H1 (cell line): Measurements from ENCODE around the gene EHD4. TPM values are rescaled to one million over a fixed set of nuclear protein-coding genes. Genes with fewer than 3 reads are reported as not detected.

Experiments
- CTCF ChIA-PET: fragments of 300-600 bp; sonication (Branson Sonifier 250); formaldehyde crosslinking; loops from one replicate; lab custom pipeline; 2021; ENCODE audit not compliant: partially characterized antibody; lab: Charles Lee
- POLR2A ChIA-PET: fragments of 300-600 bp; sonication (Branson Sonifier 250); formaldehyde crosslinking; loops from one replicate; lab custom pipeline; 2021; ENCODE audit warnings: inconsistent platforms; ENCODE audit not compliant: partially characterized antibody; lab: Charles Lee
- DNase-seq, 2 experiments: peaks; one replicate each; pipeline versions ENCODE4 v3.0.0 to v3.0.0-alpha.2; 2010 to 2022; ENCODE audit warnings: low spot score in 2 of 2, low read depth in 1 of 2, mixed read lengths in 1 of 2
- FAIRE-seq: peaks from 2 replicates; lab custom pipeline; 2011; peaks lifted over from hg19 to GRCh38; lab: Jason Lieb, UNC
- H2AFZ ChIP-seq: 2 replicates; pipeline ENCODE4 v1.8.1; 2012; ENCODE audit warnings: low read length, inconsistent platforms
- H2AK5ac ChIP-seq: 2 replicates; pipeline ENCODE4 v1.6.1; 2013; ENCODE audit warnings: low read depth, low read length
- H2BK120ac ChIP-seq: replicated peaks from 2 replicates; pipeline ENCODE3; 2013; ENCODE audit warnings: low read depth, low read length, inconsistent platforms
- H2BK12ac ChIP-seq: 2 replicates; pipeline ENCODE4 v1.6.1; 2013; ENCODE audit warnings: low read depth, low read length
- H2BK15ac ChIP-seq: 2 replicates; pipeline ENCODE4 v1.6.1; 2013; ENCODE audit warnings: low read length
- H2BK20ac ChIP-seq: 2 replicates; pipeline ENCODE4 v1.6.1; 2013; ENCODE audit warnings: low read length
- H2BK5ac ChIP-seq: 2 replicates; pipeline ENCODE4 v1.6.1; 2013; ENCODE audit warnings: low read depth, low read length
- H3K14ac ChIP-seq: 2 replicates; pipeline ENCODE4 v1.6.1; 2013; ENCODE audit warnings: inconsistent platforms; ENCODE audit not compliant: insufficient read length
- H3K18ac ChIP-seq: 2 replicates; pipeline ENCODE4 v1.6.1; 2013; ENCODE audit warnings: low read length; ENCODE audit errors: extremely low read depth
- H3K23ac ChIP-seq: 2 replicates; pipeline ENCODE4 v1.6.1; 2013; ENCODE audit warnings: inconsistent platforms; ENCODE audit not compliant: insufficient read length
- H3K23me2 ChIP-seq: 2 replicates; pipeline ENCODE4 v1.6.1; 2013; ENCODE audit warnings: low read depth, low read length
- H3K27ac ChIP-seq: 2 replicates; pipeline ENCODE4 v1.6.1; 2011; ENCODE audit warnings: low read depth, low read length, inconsistent platforms
- H3K27me3 ChIP-seq, 4 experiments: replicated peaks in 1 of 4; 1 replicate in 1 of 4; 2 replicates in 3 of 4; pipeline versions ENCODE4 v1.6.1 to v1.8.1; 2011 to 2013; ENCODE audit warnings: low read length in 3 of 4, mild to moderate bottlenecking in 3 of 4, inconsistent platforms in 2 of 4, mixed read lengths in 2 of 4, moderate library complexity in 1 of 4; ENCODE audit not compliant: control insufficient read depth in 3 of 4, insufficient read depth in 3 of 4; ENCODE audit errors: extremely low read depth in 1 of 4
- H3K36me3 ChIP-seq, 4 experiments: 2 replicates each; pipeline versions ENCODE4 v1.6.1 to v1.8.1; 2011 to 2013; ENCODE audit warnings: mild to moderate bottlenecking in 4 of 4, low read length in 3 of 4, moderate library complexity in 2 of 4, control low read depth in 1 of 4, inconsistent platforms in 1 of 4; ENCODE audit not compliant: insufficient read depth in 4 of 4, control insufficient read depth in 2 of 4
- H3K4ac ChIP-seq: replicated peaks from 2 replicates; pipeline ENCODE3; 2013; ENCODE audit warnings: low read length, low read depth, mixed read lengths, inconsistent platforms; ENCODE audit not compliant: insufficient read length
- H3K4me1 ChIP-seq, 4 experiments: replicated peaks in 1 of 4; 1 replicate in 1 of 4; 2 replicates in 3 of 4; pipeline versions ENCODE4 v1.6.1 to v1.8.1; 2011 to 2013; ENCODE audit warnings: low read length in 3 of 4, inconsistent platforms in 2 of 4, mixed read lengths in 1 of 4; ENCODE audit not compliant: insufficient read depth in 4 of 4, control insufficient read depth in 3 of 4
- H3K4me2 ChIP-seq, 2 experiments: 2 replicates each; pipeline versions ENCODE4 v1.6.1 to v1.8.1; 2011 to 2013; ENCODE audit warnings: low read depth in 2 of 2, low read length in 2 of 2, control low read depth in 1 of 2, inconsistent platforms in 1 of 2, mild to moderate bottlenecking in 1 of 2; ENCODE audit not compliant: insufficient read depth in 1 of 2
- H3K4me3 ChIP-seq, 4 experiments: fragments of 200-600, 300-600 bp in 1 of 4; sonication (generic), shearing (Covaris generic), sonication (Bioruptor Twin) in 1 of 4; 2 replicates each; pipeline versions ENCODE4 v1.5.1 to v1.8.1; 2011 to 2016; ENCODE audit warnings: low read length in 4 of 4, low read depth in 3 of 4, control low read depth in 2 of 4, inconsistent platforms in 2 of 4, mild to moderate bottlenecking in 2 of 4, mixed read lengths in 1 of 4, moderate library complexity in 1 of 4; ENCODE audit not compliant: insufficient read depth in 2 of 4; ENCODE audit errors: extremely low read depth in 1 of 4
- H3K56ac ChIP-seq: replicated peaks from 2 replicates; pipeline ENCODE3; 2013; ENCODE audit warnings: low read depth, mild to moderate bottlenecking, mixed read lengths, low read length, inconsistent platforms; ENCODE audit not compliant: insufficient read length
- H3K79me1 ChIP-seq: 2 replicates; pipeline ENCODE4 v1.6.1; 2013; ENCODE audit warnings: low read depth, low read length, control low read depth
- H3K79me2 ChIP-seq, 2 experiments: 2 replicates each; pipeline versions ENCODE4 v1.6.1 to v1.8.1; 2012 to 2013; ENCODE audit warnings: low read length in 2 of 2, mild to moderate bottlenecking in 2 of 2, inconsistent platforms in 1 of 2; ENCODE audit not compliant: insufficient read depth in 2 of 2, control insufficient read depth in 1 of 2
- H3K9ac ChIP-seq, 4 experiments: replicated peaks in 1 of 4; 1 replicate in 1 of 4; 2 replicates in 3 of 4; pipeline versions ENCODE4 v1.6.1 to v1.8.1; 2011 to 2013; ENCODE audit warnings: low read depth in 3 of 4, low read length in 3 of 4, control low read depth in 2 of 4, mild to moderate bottlenecking in 2 of 4, moderate library complexity in 2 of 4, inconsistent platforms in 1 of 4; ENCODE audit errors: extremely low read depth in 1 of 4
- H3K9me3 ChIP-seq, 2 experiments: 2 replicates each; pipeline versions ENCODE4 v1.6.1 to v1.8.1; 2012 to 2013; ENCODE audit warnings: mild to moderate bottlenecking in 2 of 2, moderate library complexity in 2 of 2, control low read depth in 1 of 2, inconsistent platforms in 1 of 2, low read depth in 1 of 2, low read length in 1 of 2, mixed read lengths in 1 of 2; ENCODE audit not compliant: insufficient read depth in 2 of 2
- H4K20me1 ChIP-seq, 2 experiments: replicated peaks in 1 of 2; 2 replicates each; pipeline versions ENCODE3 to v1.8.1; 2011 to 2013; ENCODE audit warnings: inconsistent platforms in 2 of 2, low read length in 2 of 2, mild to moderate bottlenecking in 1 of 2; ENCODE audit not compliant: insufficient read depth in 2 of 2, control insufficient read depth in 1 of 2
- H4K5ac ChIP-seq: 2 replicates; pipeline ENCODE4 v1.6.1; 2013; ENCODE audit warnings: low read length, low read depth, mixed read lengths, inconsistent platforms; ENCODE audit not compliant: insufficient read length
- H4K8ac ChIP-seq: 2 replicates; pipeline ENCODE4 v1.8.0; 2013; ENCODE audit warnings: mild to moderate bottlenecking, moderate library complexity, low read length, inconsistent platforms; ENCODE audit not compliant: insufficient read depth; ENCODE audit errors: extremely low read depth
- H4K91ac ChIP-seq: replicated peaks from 2 replicates; pipeline ENCODE3; 2013; ENCODE audit warnings: low read length, mixed read lengths, inconsistent platforms; ENCODE audit not compliant: insufficient read length
- ASH2L ChIP-seq: fragments of 200-600, 300-600 bp; sonication (generic); IDR thresholded peaks from one replicate; pipeline ENCODE4 v1.7.1; 2017; ENCODE audit warnings: low read length
- BRCA1 ChIP-seq: IDR thresholded peaks from 2 replicates; pipeline ENCODE4 v1.6.1; 2012; ENCODE audit warnings: low read depth, low read length, improper control_type of control experiment
- CTCF ChIP-seq, 3 experiments: IDR thresholded peaks; 1 replicate in 2 of 3; 2 replicates in 1 of 3; pipeline versions ENCODE4 v1.5.1 to v1.6.1; 2011; ENCODE audit warnings: low read length in 3 of 3, mild to moderate bottlenecking in 3 of 3, inconsistent platforms in 2 of 3, low read depth in 1 of 3, moderate library complexity in 1 of 3; ENCODE audit not compliant: insufficient read depth in 1 of 3; ENCODE audit errors: control extremely low read depth in 1 of 3
- RFX5 ChIP-seq: IDR thresholded peaks from 2 replicates; pipeline ENCODE4 v1.6.1; 2011; ENCODE audit warnings: low read depth, low read length, improper control_type of control experiment, borderline replicate concordance
- WGBS, 2 experiments: shearing (Covaris generic) in 1 of 2; methylation state at CpG; one replicate each; pipeline versions ENCODE4 v1.1.6 to v1.1.7; 2013 to 2015; ENCODE audit warnings: low lambda C conversion rate in 2 of 2, mixed read lengths in 2 of 2, inconsistent platforms in 1 of 2, low coverage in 1 of 2, missing lambda C conversion rate in 1 of 2; ENCODE audit not compliant: insufficient replicate concordance in 2 of 2, insufficient coverage in 1 of 2, insufficient read length in 1 of 2; ENCODE audit errors: extremely low coverage in 1 of 2, missing lambda C conversion rate in 1 of 2; 5-methylcytosine and 5-hydroxymethylcytosine counted together
- polyA plus RNA-seq, 7 experiments: library from polyadenylated mRNA; depleted of rRNA in 3 of 7; stranded (reverse) in 5 of 7; unstranded in 2 of 7; fragments of >200 nt in 5 of 7; fragments of 200-250 nt in 2 of 7; gene quantifications; 1 replicate in 5 of 7; 2 replicates in 1 of 7; 4 replicates in 1 of 7; pipeline versions ENCODE4 v1.2.1 to v1.2.3, GENCODE V29; 2011 to 2013; ENCODE audit warnings: missing spikeins in 2 of 7, mixed read lengths in 2 of 7
- total RNA-seq: library from RNA; stranded (reverse); fragmentation: NEBNext Ultra II Directional; extraction: Animal tissue kit (Norgen Biotek cat#: 25700); gene quantifications from 2 replicates; pipeline ENCODE4 v1.2.1, GENCODE V29; 2021

Gene EHD4
- total and polyA plus RNA-seq, 2 of the 8 experiments (the other 6 are each of a cell fraction or from before 2014, with no cell fraction given): 17.5 to 24.5 TPM

DNA sequence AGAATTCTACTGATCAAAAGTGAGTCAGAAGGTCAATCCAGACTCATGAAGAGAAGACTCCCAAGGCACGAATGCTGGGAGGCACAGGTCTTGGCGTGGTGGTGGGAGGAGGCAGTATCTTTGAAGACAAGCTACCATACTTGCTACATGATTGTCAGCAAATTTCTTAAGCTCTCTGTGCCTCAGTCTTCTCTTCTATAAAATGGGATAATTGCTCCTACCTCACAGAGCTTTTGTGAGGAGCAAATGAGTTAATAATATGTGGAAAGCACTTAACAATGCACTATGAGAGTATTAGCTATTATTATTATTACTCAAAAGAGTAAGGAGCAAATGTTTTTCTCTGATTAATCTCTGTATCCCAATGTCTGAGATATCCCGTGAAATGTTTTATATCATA, 36.2 kb downstream of the EHD4 start:
- Histone ChIP-seq H3K9ac (no peak overlapping the region), H3K4me3 (no peak overlapping the region), H2BK12ac (no peak overlapping the region), H3K9me3 (no peaks in the 10 kb centered on the region), H3K79me1 (peaks cover 6% of the 10 kb centered on the region)
- FAIRE-seq: no peak
- TF ChIP-seq RFX5 (no peak), ASH2L (no peak), CTCF (IDR thresholded peaks at IDR 0.05; ENCODE audit: control extremely low read depth in 1 of 3, insufficient read depth in 1 of 3, low read depth in 1 of 3, low read length in 3 of 3) (no peak), BRCA1 (no peak)
- TF ChIP-seq, all 59 proteins: peak for 0
- H2BK120ac ChIP-seq: no peak overlapping the region
- H3K18ac ChIP-seq: no peak overlapping the region
- no peaks in the 10 kb centered on the region for H3K23me2 ChIP-seq
- no peak overlapping the region for H3K4ac ChIP-seq
- H3K36me3 ChIP-seq: peaks cover 0 to 10% (median 6%) of the 10 kb centered on the region in 4 experiments; a peak in 6 of 8 replicates
- 88% methylated on average over 3 of the region's 3 CpGs; no CpG with 5 or more reads in 1 of the 2 experiments for WGBS, 2 experiments
- no peak overlapping the region for H3K4me2 ChIP-seq
- ChIA-PET CTCF (interaction anchor here (0.5 to 1.0 kb wide), 3 partner anchors 16 to 268 kb away, joined by 3 read pairs; no protein-coding TSS in a partner anchor), POLR2A (no interaction called here)
- H3K14ac ChIP-seq: no peak overlapping the region
- no peak overlapping the region for H2BK20ac ChIP-seq
- H2BK15ac ChIP-seq: no peak overlapping the region
- no peak overlapping the region for H4K5ac ChIP-seq
- H3K27me3 ChIP-seq: no peaks in the 10 kb centered on the region
- H4K20me1 ChIP-seq: peaks cover 0 to 6% of the 10 kb centered on the region in 2 experiments
- no peak overlapping the region for H4K91ac ChIP-seq
- no peak for DNase-seq
- no peak overlapping the region for H2AK5ac ChIP-seq
- no peak overlapping the region for H2BK5ac ChIP-seq
- no peak overlapping the region for H3K23ac ChIP-seq
- peaks cover 4 to 9% (median 6%) of the 10 kb centered on the region in 4 experiments for H3K4me1 ChIP-seq
- H3K56ac ChIP-seq: no peak overlapping the region
- H2AFZ ChIP-seq: no peak overlapping the region
- no peaks in the 10 kb centered on the region for H3K79me2 ChIP-seq
- no peak overlapping the region for H3K27ac ChIP-seq
- no peak overlapping the region for H4K8ac ChIP-seq
